Neural cell (in vitro differentiated cells): ENCODE measurements around the gene ARRDC2. TPM values are rescaled to one million over a fixed set of nuclear protein-coding genes. Genes with fewer than 3 reads are reported as not detected.

Experiments
- H2AFZ ChIP-seq: fragments of 200-600, 300-800 bp; sonication (generic), shearing (Covaris generic); 2 replicates; pipeline ENCODE4 v1.6.0; 2014; ENCODE audit warnings: low read depth, mild to moderate bottlenecking, antibody characterized with exemption, low read length, moderate library complexity
- H3F3A ChIP-seq: fragments of 200-600 bp; shearing (Covaris generic); 2 replicates; pipeline ENCODE4 v1.6.1; 2016; ENCODE audit warnings: mild to moderate bottlenecking, moderate library complexity, mixed read lengths, antibody characterized with exemption, low read length; ENCODE audit not compliant: insufficient read depth, poor library complexity, severe bottlenecking
- H3K27ac ChIP-seq: fragments of 200-600, 300-800 bp; sonication (generic), shearing (Covaris generic); 2 replicates; pipeline ENCODE4 v1.5.1; 2014; ENCODE audit warnings: mild to moderate bottlenecking, low read length, moderate library complexity
- H3K27me3 ChIP-seq: fragments of 300-800, 200-600 bp; sonication (generic), shearing (Covaris generic); 2 replicates; pipeline ENCODE4 v1.6.0; 2014; ENCODE audit warnings: mild to moderate bottlenecking, low read depth, low read length, moderate library complexity; ENCODE audit not compliant: insufficient read depth
- H3K36me3 ChIP-seq: fragments of 300-800, 200-600 bp; sonication (generic), shearing (Covaris generic); 2 replicates; pipeline ENCODE4 v1.5.1; 2014; ENCODE audit warnings: mild to moderate bottlenecking, antibody characterized with exemption, low read length, moderate library complexity; ENCODE audit not compliant: insufficient read depth
- H3K4me2 ChIP-seq: fragments of 300-800, 200-600 bp; sonication (generic), shearing (Covaris generic); 2 replicates; pipeline ENCODE4 v1.6.0; 2014; ENCODE audit warnings: mild to moderate bottlenecking, low read length
- H3K4me3 ChIP-seq: fragments of 300-800, 200-600 bp; sonication (generic), shearing (Covaris generic); 2 replicates; pipeline ENCODE4 v1.5.1; 2014; ENCODE audit warnings: mild to moderate bottlenecking, low read length, moderate library complexity
- H3K79me2 ChIP-seq: fragments of 200-600 bp; shearing (Covaris generic); replicated peaks from 2 replicates; pipeline ENCODE4 v1.6.0; 2014; ENCODE audit warnings: mild to moderate bottlenecking, low read length, moderate library complexity; ENCODE audit not compliant: insufficient read depth
- H3K9ac ChIP-seq: fragments of 300-800, 200-600 bp; sonication (generic), shearing (Covaris generic); 2 replicates; pipeline ENCODE4 v1.6.1; 2016; ENCODE audit warnings: mild to moderate bottlenecking, low read length, mixed read lengths
- H3K9me2 ChIP-seq: fragments of 200-600 bp; shearing (Covaris generic); 2 replicates; pipeline ENCODE4 v1.6.1; 2016; ENCODE audit warnings: mild to moderate bottlenecking, low read length, mixed read lengths; ENCODE audit not compliant: insufficient read depth
- H3K9me3 ChIP-seq: fragments of 200-600, 300-800 bp; sonication (generic), shearing (Covaris generic); 2 replicates; pipeline ENCODE4 v1.6.1; 2016; ENCODE audit warnings: mild to moderate bottlenecking, mixed run types, low read length, moderate library complexity, mixed read lengths
- H4K20me1 ChIP-seq: fragments of 200-600 bp; shearing (Covaris generic); 2 replicates; pipeline ENCODE4 v1.6.1; 2016; ENCODE audit warnings: mild to moderate bottlenecking, mixed run types; ENCODE audit not compliant: insufficient read depth
- CTCF ChIP-seq: fragments of 450-650 bp; IDR thresholded peaks from 2 replicates; pipeline ENCODE4 v1.5.1; 2014; ENCODE audit warnings: antibody characterized with exemption, mild to moderate bottlenecking, moderate library complexity; ENCODE audit not compliant: poor library complexity, severe bottlenecking
- EP300 ChIP-seq: fragments of 450-650 bp; conservative IDR thresholded peaks from 2 replicates; pipeline ENCODE4 v1.6.1; 2014; ENCODE audit warnings: antibody characterized with exemption, mild to moderate bottlenecking, moderate library complexity; ENCODE audit not compliant: poor library complexity, severe bottlenecking
- EZH2 ChIP-seq: fragments of 200-600, 300-800 bp; shearing (Covaris generic), sonication (generic); IDR thresholded peaks from 2 replicates; pipeline ENCODE4 v1.6.1; 2014; ENCODE audit warnings: antibody characterized with exemption, low read length, borderline replicate concordance, mild to moderate bottlenecking; ENCODE audit not compliant: insufficient read depth, poor library complexity, severe bottlenecking
- MXI1 ChIP-seq: fragments of 450-650 bp; conservative IDR thresholded peaks from 2 replicates; pipeline ENCODE4 v1.6.1; 2014; ENCODE audit warnings: antibody characterized with exemption, mild to moderate bottlenecking; ENCODE audit not compliant: poor library complexity, severe bottlenecking
- POLR2AphosphoS5 ChIP-seq: IDR thresholded peaks from 2 replicates; pipeline ENCODE4 v1.6.1; 2012
- RAD21 ChIP-seq: fragments of 450-650 bp; conservative IDR thresholded peaks from 2 replicates; pipeline ENCODE4 v1.6.1; 2014; ENCODE audit warnings: antibody characterized with exemption, mild to moderate bottlenecking, moderate library complexity
- REST ChIP-seq: IDR thresholded peaks from 2 replicates; pipeline ENCODE4 v1.6.1; 2012; ENCODE audit warnings: borderline replicate concordance
- SMC3 ChIP-seq: fragments of 450-650 bp; conservative IDR thresholded peaks from 2 replicates; pipeline ENCODE4 v1.6.1; 2014; ENCODE audit warnings: antibody characterized with exemption, mild to moderate bottlenecking, moderate library complexity; ENCODE audit not compliant: poor library complexity
- TAF1 ChIP-seq: IDR thresholded peaks from 2 replicates; pipeline ENCODE4 v1.6.1; 2012; ENCODE audit warnings: low read depth
- polyA plus RNA-seq: library from polyadenylated mRNA; depleted of rRNA; stranded (reverse); fragments of >200 nt; gene quantifications from 2 replicates; pipeline ENCODE4 v1.2.3, GENCODE V29; 2014

Gene ARRDC2
- polyA plus RNA-seq, 1 donor from 2014 or later = 3.6 TPM

GRCh38 chr19:18027151-18027550, 19.2 kb downstream of the ARRDC2 start:
- no peaks in the 10 kb centered on the region for H3K9me3 ChIP-seq
- no peaks in the 10 kb centered on the region for H3F3A ChIP-seq
- no peak overlapping the region for H3K27ac ChIP-seq
- no peaks in the 10 kb centered on the region for H3K36me3 ChIP-seq
- H3K4me2 ChIP-seq = no peak overlapping the region
- H3K9ac ChIP-seq = no peak overlapping the region
- TF ChIP-seq SMC3 = no peak
- TF ChIP-seq CTCF = no peak
- no peak for TF ChIP-seq RAD21
- no peak for TF ChIP-seq MXI1
- TF ChIP-seq EP300 = no peak
- no peak for TF ChIP-seq POLR2AphosphoS5
- TF ChIP-seq REST = no peak
- TF ChIP-seq EZH2 = no peak
- no peak for TF ChIP-seq TAF1
- no peak overlapping the region for H2AFZ ChIP-seq
- H3K27me3 ChIP-seq = no peaks in the 10 kb centered on the region
- H3K4me3 ChIP-seq = no peak overlapping the region
- no peaks in the 10 kb centered on the region for H4K20me1 ChIP-seq
- no peaks in the 10 kb centered on the region for H3K9me2 ChIP-seq
- no peaks in the 10 kb centered on the region for H3K79me2 ChIP-seq

GRCh38 chr19:18029617-18030338, 21.8 kb downstream of the ARRDC2 start:
- Histone ChIP-seq H3K27ac (no peak overlapping the region), H3K4me2 (no peak overlapping the region)

More at GRCh38 chr19:18029617-18030338, 21.8 kb downstream of the ARRDC2 start:
- H3K9ac ChIP-seq = no peak overlapping the region
- H3K79me2 ChIP-seq = no peaks in the 10 kb centered on the region
- no peak overlapping the region for H3K4me3 ChIP-seq
- no peaks in the 10 kb centered on the region for H3F3A ChIP-seq
- H3K36me3 ChIP-seq = no peaks in the 10 kb centered on the region
- no peaks in the 10 kb centered on the region for H4K20me1 ChIP-seq
- no peak overlapping the region for H2AFZ ChIP-seq
- H3K9me2 ChIP-seq = no peaks in the 10 kb centered on the region
- TF ChIP-seq EP300 = no peak
- TF ChIP-seq POLR2AphosphoS5 = no peak
- no peak for TF ChIP-seq CTCF
- TF ChIP-seq RAD21 = no peak
- no peak for TF ChIP-seq MXI1
- no peak for TF ChIP-seq SMC3
- no peak for TF ChIP-seq REST
- no peak for TF ChIP-seq TAF1
- no peak for TF ChIP-seq EZH2
- H3K9me3 ChIP-seq = no peaks in the 10 kb centered on the region
- H3K27me3 ChIP-seq = no peaks in the 10 kb centered on the region
